DND-41 (cell line): ENCODE measurements around the gene TSNAX.

ENCODE experiments used
- ATAC-seq: fragments of 200-7000 bp; cut with Tn5 transposase; 3 replicates; pipeline ENCODE4 v1.9.1; 2021; ENCODE audit warnings: low read depth; ENCODE audit not compliant: insufficient read depth
- DNase-seq: peaks from one replicate; pipeline ENCODE4 v3.0.0-alpha.2; 2020
- H2AFZ ChIP-seq: 2 replicates; pipeline ENCODE4 v1.6.0; 2012; ENCODE audit warnings: low read depth, low read length
- H3K27ac ChIP-seq: 2 replicates; pipeline ENCODE4 v1.5.1; 2012; ENCODE audit warnings: low read length, inconsistent platforms
- H3K27me3 ChIP-seq: fragments of 200-600 bp; sonication (generic); 2 replicates; pipeline ENCODE4 v1.6.0; 2012; ENCODE audit warnings: low read length, mild to moderate bottlenecking, inconsistent platforms; ENCODE audit not compliant: insufficient read depth, poor library complexity
- H3K36me3 ChIP-seq: 2 replicates; pipeline ENCODE4 v1.5.1; 2012; ENCODE audit warnings: low read length, inconsistent platforms; ENCODE audit not compliant: insufficient read depth
- H3K4me1 ChIP-seq: 2 replicates; pipeline ENCODE4 v1.5.1; 2012; ENCODE audit warnings: mild to moderate bottlenecking, low read length; ENCODE audit not compliant: insufficient read depth
- H3K4me2 ChIP-seq: 2 replicates; pipeline ENCODE4 v1.6.0; 2012; ENCODE audit warnings: mild to moderate bottlenecking, moderate library complexity, low read length, inconsistent platforms; ENCODE audit not compliant: insufficient read depth
- H3K4me3 ChIP-seq, 2 experiments: fragments of 200-600 bp in 1 of 2; shearing (Covaris generic) in 1 of 2; 2 replicates each; pipeline ENCODE4 v1.5.1; 2012 to 2016; ENCODE audit warnings: inconsistent platforms in 2 of 2, low read length in 2 of 2, mild to moderate bottlenecking in 2 of 2, low read depth in 1 of 2, moderate library complexity in 1 of 2
- H3K79me2 ChIP-seq: 2 replicates; pipeline ENCODE4 v1.6.0; 2012; ENCODE audit warnings: low read length, inconsistent platforms; ENCODE audit not compliant: insufficient read depth
- H3K9ac ChIP-seq: 2 replicates; pipeline ENCODE4 v1.6.0; 2012; ENCODE audit warnings: low read depth, mild to moderate bottlenecking, inconsistent platforms, low read length, moderate library complexity
- H3K9me3 ChIP-seq: 2 replicates; pipeline ENCODE4 v1.5.1; 2012; ENCODE audit warnings: low read length, moderate library complexity, mild to moderate bottlenecking, inconsistent platforms; ENCODE audit not compliant: insufficient read depth, severe bottlenecking
- H4K20me1 ChIP-seq: 2 replicates; pipeline ENCODE4 v1.6.0; 2012; ENCODE audit warnings: low read length; ENCODE audit not compliant: insufficient read depth
- EZH2 ChIP-seq: IDR thresholded peaks from 3 replicates; pipeline ENCODE4 v1.6.1; 2012; ENCODE audit warnings: borderline replicate concordance, low read depth, mild to moderate bottlenecking, moderate library complexity, low read length, inconsistent platforms; ENCODE audit not compliant: severe bottlenecking
- TF ChIP-seq, protein P1 (sequence below): IDR thresholded peaks from 2 replicates; pipeline ENCODE4 v1.5.1; 2012; ENCODE audit warnings: borderline replicate concordance, low read length, moderate library complexity, mild to moderate bottlenecking; ENCODE audit not compliant: poor library complexity, severe bottlenecking; ENCODE audit errors: extremely low read depth

The TSNAX gene

DNA sequence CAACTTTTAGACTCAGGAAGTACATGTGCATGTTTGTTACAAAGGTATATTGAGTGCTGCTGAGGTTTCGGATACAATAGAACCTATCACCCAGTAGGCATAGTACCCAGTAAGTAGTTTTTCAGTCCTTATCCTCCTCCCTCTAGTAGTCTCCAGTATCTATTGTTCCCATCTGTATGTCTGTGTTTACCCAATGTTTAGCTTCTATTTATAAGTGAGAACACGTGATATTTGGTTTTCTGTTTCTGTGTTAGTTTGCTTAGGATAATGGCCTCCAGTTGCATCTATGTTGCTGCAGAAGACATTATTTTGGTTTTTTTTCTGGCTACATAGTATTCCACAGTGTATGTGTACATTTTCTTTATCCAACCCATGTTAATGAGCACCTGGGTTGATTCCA is 47.2 kb upstream of the TSNAX start:
- H3K4me2 ChIP-seq, result no peak overlapping the region
- no peaks in the 10 kb centered on the region for H3K36me3 ChIP-seq
- H3K9me3 ChIP-seq, result no peaks in the 10 kb centered on the region
- TF ChIP-seq, protein P1, sequence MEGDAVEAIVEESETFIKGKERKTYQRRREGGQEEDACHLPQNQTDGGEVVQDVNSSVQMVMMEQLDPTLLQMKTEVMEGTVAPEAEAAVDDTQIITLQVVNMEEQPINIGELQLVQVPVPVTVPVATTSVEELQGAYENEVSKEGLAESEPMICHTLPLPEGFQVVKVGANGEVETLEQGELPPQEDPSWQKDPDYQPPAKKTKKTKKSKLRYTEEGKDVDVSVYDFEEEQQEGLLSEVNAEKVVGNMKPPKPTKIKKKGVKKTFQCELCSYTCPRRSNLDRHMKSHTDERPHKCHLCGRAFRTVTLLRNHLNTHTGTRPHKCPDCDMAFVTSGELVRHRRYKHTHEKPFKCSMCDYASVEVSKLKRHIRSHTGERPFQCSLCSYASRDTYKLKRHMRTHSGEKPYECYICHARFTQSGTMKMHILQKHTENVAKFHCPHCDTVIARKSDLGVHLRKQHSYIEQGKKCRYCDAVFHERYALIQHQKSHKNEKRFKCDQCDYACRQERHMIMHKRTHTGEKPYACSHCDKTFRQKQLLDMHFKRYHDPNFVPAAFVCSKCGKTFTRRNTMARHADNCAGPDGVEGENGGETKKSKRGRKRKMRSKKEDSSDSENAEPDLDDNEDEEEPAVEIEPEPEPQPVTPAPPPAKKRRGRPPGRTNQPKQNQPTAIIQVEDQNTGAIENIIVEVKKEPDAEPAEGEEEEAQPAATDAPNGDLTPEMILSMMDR, result no peak
- no peak for TF ChIP-seq EZH2
- no peak overlapping the region for H2AFZ ChIP-seq
- no peak overlapping the region for H3K4me3 ChIP-seq
- DNase-seq, result no peak
- no peak overlapping the region for H3K27ac ChIP-seq
- no peaks in the 10 kb centered on the region for H3K79me2 ChIP-seq
- no peak for ATAC-seq
- H3K4me1 ChIP-seq, result no peaks in the 10 kb centered on the region
- H3K9ac ChIP-seq, result no peak overlapping the region
- no peaks in the 10 kb centered on the region for H4K20me1 ChIP-seq
- peaks cover 11% of the 10 kb centered on the region for H3K27me3 ChIP-seq

GRCh38 chr1:231485029-231485784 is 43.3 kb upstream of the TSNAX start:
- DNase-seq, result no peak
- Histone ChIP-seq H3K79me2 (no peaks in the 10 kb centered on the region), H3K36me3 (no peaks in the 10 kb centered on the region), H3K27ac (no peak overlapping the region), H3K9me3 (no peaks in the 10 kb centered on the region), H2AFZ (no peak overlapping the region), H3K4me1 (no peaks in the 10 kb centered on the region), H3K4me3 (no peak overlapping the region), H3K9ac (no peak overlapping the region), H3K4me2 (no peak overlapping the region), H4K20me1 (no peaks in the 10 kb centered on the region), H3K27me3 (peaks cover 9% of the 10 kb centered on the region)
- ATAC-seq, result no peak
- TF ChIP-seq, protein P1, result no peak
- no peak for TF ChIP-seq EZH2

DNA sequence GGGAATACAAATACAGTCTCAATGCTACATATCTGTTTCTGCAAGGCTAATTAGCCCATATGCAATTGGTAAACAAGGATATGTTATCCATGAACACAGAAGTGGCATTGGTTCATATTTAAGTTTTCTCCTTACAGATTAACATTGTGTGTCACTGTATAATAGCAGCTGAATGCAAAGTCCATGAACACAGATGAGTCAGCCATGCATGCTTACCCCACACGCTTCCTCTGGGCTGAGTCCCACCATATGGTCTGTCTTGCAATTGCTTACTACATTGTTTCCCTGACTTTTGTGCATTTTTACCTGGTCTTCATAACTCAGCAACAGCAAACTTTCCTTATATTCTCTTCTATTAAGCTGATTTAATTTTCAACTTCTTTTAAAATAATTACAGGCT is 41.5 kb upstream of the TSNAX start:
- Histone ChIP-seq H4K20me1 (no peaks in the 10 kb centered on the region), H3K27ac (no peak overlapping the region), H3K9ac (no peak overlapping the region), H3K4me3 (no peak overlapping the region), H3K4me2 (no peak overlapping the region), H3K4me1 (no peaks in the 10 kb centered on the region), H3K79me2 (no peaks in the 10 kb centered on the region), H3K36me3 (no peaks in the 10 kb centered on the region), H2AFZ (no peak overlapping the region), H3K9me3 (no peaks in the 10 kb centered on the region), H3K27me3 (peaks cover 9% of the 10 kb centered on the region)
- TF ChIP-seq, protein P1, result no peak
- no peak for TF ChIP-seq EZH2
- no peak for DNase-seq
- no peak for ATAC-seq
